SK-N-SH (cell line): ENCODE data around the gene AGO3. TPM values are rescaled to one million over a fixed set of nuclear protein-coding genes. Genes with fewer than 3 reads are reported as not detected.

Experiments
- CTCF ChIA-PET: fragments of 300-600, 350-600 bp; formaldehyde crosslinking; extraction: SDS; loops from one replicate; lab custom pipeline; 2021; lab: Yijun Ruan, JAX
- POLR2A ChIA-PET: fragments of 350-600 bp; sonication (Branson Sonifier 250); formaldehyde crosslinking; extraction: SDS; loops from one replicate; lab custom pipeline; 2020; ENCODE audit warnings: antibody characterized with exemption, inconsistent platforms; lab: Yijun Ruan, JAX
- DNase-seq: peaks from one replicate; pipeline ENCODE4 v3.0.0; 2012
- H2AFZ ChIP-seq: fragments of 200-600 bp; sonication (generic); 2 replicates; pipeline ENCODE4 v1.8.1; 2016; ENCODE audit warnings: antibody characterized with exemption, mild to moderate bottlenecking, low read depth
- H3F3A ChIP-seq: fragments of 200-600 bp; sonication (generic); replicated peaks from 2 replicates; pipeline ENCODE3; 2016; ENCODE audit warnings: antibody characterized with exemption, mild to moderate bottlenecking; ENCODE audit not compliant: insufficient read depth
- H3K27ac ChIP-seq, 2 experiments: fragments of 200-500 bp in 1 of 2; fragments of 200-600 bp in 1 of 2; sonication (Bioruptor generic) in 1 of 2; sonication (generic), shearing (Covaris generic) in 1 of 2; 2 replicates each; pipeline versions ENCODE4 v1.5.1 to v1.6.1; 2014 to 2016; ENCODE audit warnings: low read depth in 2 of 2, inconsistent platforms in 1 of 2, low read length in 1 of 2, mild to moderate bottlenecking in 1 of 2, mixed read lengths in 1 of 2
- H3K27me3 ChIP-seq: fragments of 200-600 bp; sonication (generic), shearing (Covaris generic); 2 replicates; pipeline ENCODE4 v1.6.1; 2016; ENCODE audit warnings: mixed run types; ENCODE audit not compliant: insufficient read depth
- H3K36me3 ChIP-seq, 2 experiments: fragments of 200-500 bp in 1 of 2; fragments of 200-600 bp in 1 of 2; sonication (Bioruptor generic) in 1 of 2; sonication (generic) in 1 of 2; replicated peaks in 1 of 2; 2 replicates each; pipeline versions ENCODE3 to v1.5.1; 2014 to 2016; ENCODE audit warnings: low read length in 1 of 2, mild to moderate bottlenecking in 1 of 2; ENCODE audit not compliant: insufficient read depth in 2 of 2, control insufficient read depth in 1 of 2
- H3K4me1 ChIP-seq, 2 experiments: fragments of 200-500 bp in 1 of 2; fragments of 200-600 bp in 1 of 2; sonication (Bioruptor generic) in 1 of 2; sonication (generic), shearing (Covaris generic) in 1 of 2; 2 replicates each; pipeline versions ENCODE4 v1.5.1 to v1.6.1; 2014 to 2016; ENCODE audit warnings: low read depth in 1 of 2, low read length in 1 of 2, mixed run types in 1 of 2; ENCODE audit not compliant: insufficient read depth in 2 of 2, control insufficient read depth in 1 of 2
- H3K4me2 ChIP-seq: fragments of 200-600 bp; sonication (generic), shearing (Covaris generic); 2 replicates; pipeline ENCODE4 v1.6.1; 2017; ENCODE audit warnings: mixed run types
- H3K4me3 ChIP-seq, 2 experiments: fragments of 200-500 bp in 1 of 2; fragments of 200-600 bp in 1 of 2; sonication (Bioruptor generic) in 1 of 2; sonication (generic), shearing (Covaris generic) in 1 of 2; 2 replicates each; pipeline versions ENCODE4 v1.5.1 to v1.8.1; 2014 to 2016; ENCODE audit warnings: low read depth in 2 of 2, inconsistent platforms in 1 of 2, low read length in 1 of 2, mild to moderate bottlenecking in 1 of 2, mixed read lengths in 1 of 2, moderate library complexity in 1 of 2
- H3K79me2 ChIP-seq: fragments of 200-600 bp; sonication (generic); 2 replicates; pipeline ENCODE4 v1.8.1; 2017; ENCODE audit warnings: mild to moderate bottlenecking; ENCODE audit not compliant: insufficient read depth
- H3K9ac ChIP-seq: fragments of 200-600 bp; sonication (generic); 2 replicates; pipeline ENCODE4 v1.6.1; 2017; ENCODE audit warnings: mixed run types
- H3K9me2 ChIP-seq: fragments of 200-600 bp; sonication (generic); 2 replicates; pipeline ENCODE4 v1.6.1; 2017; ENCODE audit warnings: mixed run types
- H3K9me3 ChIP-seq: fragments of 200-600 bp; sonication (generic); 2 replicates; pipeline ENCODE4 v1.6.1; 2017; ENCODE audit warnings: mixed run types, mild to moderate bottlenecking, moderate library complexity
- H4K20me1 ChIP-seq: fragments of 200-600 bp; sonication (generic); 2 replicates; pipeline ENCODE4 v1.6.1; 2017; ENCODE audit warnings: mild to moderate bottlenecking, mixed run types; ENCODE audit not compliant: insufficient read depth
- CTCF ChIP-seq: fragments of 200-600 bp; sonication (generic); IDR thresholded peaks from 2 replicates; pipeline ENCODE4 v1.6.1; 2017; ENCODE audit warnings: antibody characterized with exemption, mild to moderate bottlenecking, moderate library complexity
- IRF3 ChIP-seq: fragments of 150-350 bp; IDR thresholded peaks from 2 replicates; pipeline ENCODE4 v1.6.1; 2016; ENCODE audit warnings: mild to moderate bottlenecking, low read depth, low read length
- PBX3 ChIP-seq: IDR thresholded peaks from 2 replicates; pipeline ENCODE4; 2012
- RCOR1 ChIP-seq: fragments of 150-350 bp; IDR thresholded peaks from 2 replicates; pipeline ENCODE4 v1.6.1; 2017; ENCODE audit warnings: antibody characterized with exemption, low read length
- YY1 ChIP-seq: IDR thresholded peaks from 2 replicates; pipeline ENCODE4 v1.4.0; 2012; ENCODE audit warnings: low read depth, mild to moderate bottlenecking
- WGBS: methylation state at CpG from one replicate; pipeline ENCODE4 v1.1.6; 2017; ENCODE audit warnings: low lambda C conversion rate; 5-methylcytosine and 5-hydroxymethylcytosine counted together
- polyA plus RNA-seq, 3 experiments: library from polyadenylated mRNA; depleted of rRNA; stranded (reverse); fragments of >200 nt; gene quantifications; 2 replicates each; pipeline ENCODE4 v1.2.3, GENCODE V29; 2012

AGO3 gene
- polyA plus RNA-seq, 1 of the 3 experiments (the other 2 are of a cell fraction), result 6.7 TPM

GRCh38 chr1:36094621-36095061 is 163.7 kb downstream of the AGO3 start (continued):
- TF ChIP-seq PBX3 (peak; percentile 39; the same call in 1 of the 2 replicates), RCOR1 (0 out of 2 replicates have a peak, but pooled peaks have one; percentile 19)

- Histone ChIP-seq H3K79me2 (peaks cover 18% of the 10 kb centered on the region; the same call in 1 of the 2 replicates), H4K20me1 (no peaks in the 10 kb centered on the region), H3K27me3 (no peaks in the 10 kb centered on the region), H3K4me1 (peaks cover 0 to 77% of the 10 kb centered on the region in 2 experiments; a peak in 2 of 4 replicates), H3K27ac (peak overlapping the region in 1 of 2 experiments; percentile 99; a peak in 2 of 4 replicates), H3K4me3 (no peak overlapping the region), H3K4me2 (no peak overlapping the region), H2AFZ (no peak overlapping the region), H3F3A (peaks cover 20% of the 10 kb centered on the region), H3K36me3 (peaks cover 11 to 53% of the 10 kb centered on the region in 2 experiments), H3K9ac (no peak overlapping the region), H3K9me2 (no peaks in the 10 kb centered on the region), H3K9me3 (no peaks in the 10 kb centered on the region)
- ChIA-PET CTCF (interaction anchor here (1.5 to 32.6 kb wide), 4 partner anchors 16 to 190 kb away, joined by 5 to 700 read pairs (median 6); partner anchors contain the start of gene TRAPPC3), POLR2A (interaction anchor here (0.7 kb wide), 1 partner anchor 11 kb away, joined by 4 read pairs; no protein-coding TSS in a partner anchor)
- WGBS, result 92% methylated on average over 4 of the region's 15 CpGs
- no peak for DNase-seq
- no peak for TF ChIP-seq IRF3
Measured at GRCh38 chr1:36095760-36096405, 165.0 kb downstream of the AGO3 start.

- no peak overlapping the region for H3K9ac ChIP-seq
- POLR2A ChIA-PET, result interaction anchor here (0.7 to 1.0 kb wide), 3 partner anchors 10 to 38 kb away, joined by 4 to 5 read pairs (median 4); no protein-coding TSS in a partner anchor
- DNase-seq, result peak; percentile 67
- no peak overlapping the region for H3K4me2 ChIP-seq
- no peak overlapping the region for H3K4me3 ChIP-seq
- peaks cover 10% of the 10 kb centered on the region; the same call in 1 of the 2 replicates for H3K79me2 ChIP-seq
- no peaks in the 10 kb centered on the region for H4K20me1 ChIP-seq
- 77% methylated on average over 11 of the region's 16 CpGs for WGBS
- peaks cover 20% of the 10 kb centered on the region for H3F3A ChIP-seq
- H3K9me3 ChIP-seq, result no peaks in the 10 kb centered on the region
- H3K27ac ChIP-seq, result peak overlapping the region in 1 of 2 experiments; percentile 99; a peak in 2 of 4 replicates
- peaks cover 11 to 45% of the 10 kb centered on the region in 2 experiments for H3K36me3 ChIP-seq
- H3K4me1 ChIP-seq, result peaks cover 0 to 69% of the 10 kb centered on the region in 2 experiments; a peak in 2 of 4 replicates
- CTCF ChIA-PET, result interaction anchor here (0.6 to 32.6 kb wide), 6 partner anchors 20 to 189 kb away, joined by 3 to 700 read pairs (median 6); partner anchors contain the start of gene TRAPPC3
- H2AFZ ChIP-seq, result no peak overlapping the region
- no peaks in the 10 kb centered on the region for H3K27me3 ChIP-seq
- peak; percentile 34; the same call in 1 of the 2 replicates for TF ChIP-seq CTCF
- TF ChIP-seq YY1, result no peak
- no peaks in the 10 kb centered on the region for H3K9me2 ChIP-seq
Measured at GRCh38 chr1:36096500-36097432, 165.9 kb downstream of the AGO3 start.
